ENCODE data around the gene STRIP2. TPM values are rescaled to one million over a fixed set of nuclear protein-coding genes. Genes with fewer than 3 reads are reported as not detected.
"Not testable (repeated sequence)": the region's sequence is repeated elsewhere in the genome, so short reads cannot be mapped to it uniquely, and the experiment has no call there.

The STRIP2 gene
- total RNA-seq, 2 experiments from 2014 or later = 28.3 to 29.7 TPM

- Mint-ChIP-seq H3K9me3 (no peaks in the 10 kb centered on the region), H3K4me1 (peaks cover 20% of the 10 kb centered on the region), H3K27ac (no peak overlapping the region), H3K36me3 (ENCODE audit: low read depth) (no peaks in the 10 kb centered on the region), H3K4me3 (no peak overlapping the region), H3K27me3 (peaks cover 3% of the 10 kb centered on the region)
- ChIA-PET CTCF (interaction anchor here (1.1 to 1.7 kb wide), 2 partner anchors 8 to 189 kb away, joined by 3 to 4 read pairs; no protein-coding TSS in a partner anchor), POLR2A (interaction anchor here (1.4 kb wide), 1 partner anchor 10 kb away, joined by 3 read pairs; no protein-coding TSS in a partner anchor)
- DNase-seq = no peak
Observed at GRCh38 chr7:129531721-129532120, 97.5 kb downstream of the STRIP2 start.

DNA sequence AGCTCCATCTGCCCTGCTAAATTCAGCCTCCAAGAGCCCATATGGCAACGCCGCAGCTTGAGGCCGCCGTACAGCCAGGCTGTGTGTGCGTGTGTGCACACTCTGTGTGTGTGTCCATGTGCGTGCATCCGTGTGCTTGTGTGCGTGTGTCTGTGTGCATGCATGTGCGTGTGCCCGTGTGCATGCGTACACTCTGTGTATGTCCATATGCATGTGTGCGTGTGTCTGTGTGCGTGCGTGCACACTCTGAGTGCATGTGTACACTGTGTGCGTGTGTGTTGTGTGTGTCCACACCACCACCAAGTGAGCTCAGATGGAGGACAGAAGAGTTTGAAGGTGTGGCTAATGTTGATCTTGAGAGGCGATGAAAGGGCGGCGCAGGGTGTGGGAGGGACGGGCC is 98.1 kb downstream of the STRIP2 start:
- peaks cover 20% of the 10 kb centered on the region for H3K4me1 Mint-ChIP-seq
- ChIA-PET POLR2A (interaction anchor here (1.4 kb wide), 1 partner anchor 10 kb away, joined by 3 read pairs; no protein-coding TSS in a partner anchor), CTCF (interaction anchor here (1.1 to 1.7 kb wide), 2 partner anchors 9 to 189 kb away, joined by 3 to 4 read pairs; no protein-coding TSS in a partner anchor)
- H3K4me3 Mint-ChIP-seq = no peak overlapping the region
- H3K27ac Mint-ChIP-seq = no peak overlapping the region
- no peaks in the 10 kb centered on the region for H3K9me3 Mint-ChIP-seq
- DNase-seq = no peak
- H3K36me3 Mint-ChIP-seq (ENCODE audit: low read depth) = no peaks in the 10 kb centered on the region
- peaks cover 3% of the 10 kb centered on the region for H3K27me3 Mint-ChIP-seq

DNA sequence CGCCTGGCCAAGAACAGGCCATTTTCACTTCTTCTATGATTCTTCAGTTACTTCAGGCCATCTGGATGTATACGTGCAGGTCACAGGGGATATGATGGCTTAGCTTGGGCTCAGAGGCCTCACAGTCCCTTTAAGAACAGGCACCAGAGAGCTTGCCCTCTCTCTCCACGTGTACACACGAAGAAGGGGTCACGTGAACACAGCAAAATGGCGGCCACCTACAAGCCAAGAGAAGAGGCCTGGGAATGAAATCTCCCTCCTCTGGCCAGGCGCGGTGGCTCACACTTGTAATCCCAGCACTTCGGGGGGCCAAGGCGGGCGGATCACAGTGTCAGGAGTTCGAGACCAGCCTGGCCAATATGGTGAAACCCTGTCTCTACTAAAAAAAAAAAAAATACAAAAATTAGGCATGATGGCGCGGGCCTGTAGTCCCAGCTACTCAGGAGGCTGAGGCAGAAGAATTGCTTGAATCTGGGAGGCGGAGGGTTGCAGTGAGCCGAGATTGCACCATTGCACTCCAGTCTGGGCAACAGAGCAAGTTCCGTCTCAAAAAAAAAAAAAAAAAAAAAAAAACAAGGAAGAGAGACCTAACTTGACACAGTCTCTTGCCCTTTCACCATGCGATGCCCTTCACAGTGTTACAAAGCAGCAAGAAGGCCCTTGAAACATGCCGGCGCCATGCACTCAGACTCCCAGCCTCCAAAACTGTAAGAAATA is 100.5 kb downstream of the STRIP2 start:
- CTCF ChIA-PET; H3K4me3 Mint-ChIP-seq; H3K9me3 Mint-ChIP-seq; H3K27me3 Mint-ChIP-seq; H3K27ac Mint-ChIP-seq; POLR2A ChIA-PET; H3K36me3 Mint-ChIP-seq (ENCODE audit: low read depth); DNase-seq: not testable (repeated sequence)
- H3K4me1 Mint-ChIP-seq = peaks cover 20% of the 10 kb centered on the region

- Mint-ChIP-seq H3K27me3 (peaks cover 3% of the 10 kb centered on the region), H3K36me3 (ENCODE audit: low read depth) (no peaks in the 10 kb centered on the region), H3K4me3 (no peak overlapping the region), H3K9me3 (no peaks in the 10 kb centered on the region), H3K4me1 (peaks cover 16% of the 10 kb centered on the region), H3K27ac (no peak overlapping the region)
- POLR2A ChIA-PET = no interaction called here
- DNase-seq = peak; percentile 23
- CTCF ChIA-PET = interaction anchor here (0.7 kb wide), 3 partner anchors 72 to 552 kb away, joined by 3 to 5 read pairs (median 4); no protein-coding TSS in a partner anchor
Observed at GRCh38 chr7:129535896-129536295, 101.7 kb downstream of the STRIP2 start.

GRCh38 chr7:129536323-129536722 is 102.1 kb downstream of the STRIP2 start:
- peaks cover 6% of the 10 kb centered on the region for H3K27me3 Mint-ChIP-seq
- ChIA-PET POLR2A (no interaction called here), CTCF (interaction anchor here (0.7 kb wide), 3 partner anchors 73 to 551 kb away, joined by 3 to 5 read pairs (median 4); no protein-coding TSS in a partner anchor)
- H3K9me3 Mint-ChIP-seq = no peaks in the 10 kb centered on the region
- H3K27ac Mint-ChIP-seq = no peak overlapping the region
- no peak for DNase-seq
- H3K4me1 Mint-ChIP-seq = peaks cover 13% of the 10 kb centered on the region
- no peak overlapping the region for H3K4me3 Mint-ChIP-seq
- H3K36me3 Mint-ChIP-seq (ENCODE audit: low read depth) = no peaks in the 10 kb centered on the region

Other genes starting within 250 kb of the STRIP2 start
- gene SMO, start 245.8 kb upstream of the STRIP2 start, total RNA-seq = not detected
- gene AHCYL2, start 209.4 kb upstream of the STRIP2 start, total RNA-seq = 10 to 100 TPM; 18.5 to 21.0 TPM
- gene SMKR1, start 68.1 kb downstream of the STRIP2 start, total RNA-seq = 1 to 10 TPM; 1.6 to 2.2 TPM
- 10 to 100 TPM; 21.9 to 24.7 TPM for gene NRF1, start 177.3 kb downstream of the STRIP2 start, total RNA-seq

Data from activated CD4-positive, alpha-beta memory T cell treated with anti-CD3 and anti-CD28 coated beads, Interleukin-2, amount 10 ng/mL, durations not matched to agents 7 days and 5 days (primary cell).